GM21526 (cell line): ENCODE measurements around the gene ELAVL3.
"Not testable (repeated sequence)": the region's sequence is repeated elsewhere in the genome, so short reads cannot be mapped to it uniquely, and the experiment has no call there.

Experiments used
- ATAC-seq: cut with Tn5 transposase; IDR thresholded peaks from one replicate; pipeline ENCODE4 v1.9.1; 2021; ENCODE audit warnings: moderate library complexity; ENCODE audit not compliant: unreplicated experiment, low FRiP score

The ELAVL3 gene

DNA sequence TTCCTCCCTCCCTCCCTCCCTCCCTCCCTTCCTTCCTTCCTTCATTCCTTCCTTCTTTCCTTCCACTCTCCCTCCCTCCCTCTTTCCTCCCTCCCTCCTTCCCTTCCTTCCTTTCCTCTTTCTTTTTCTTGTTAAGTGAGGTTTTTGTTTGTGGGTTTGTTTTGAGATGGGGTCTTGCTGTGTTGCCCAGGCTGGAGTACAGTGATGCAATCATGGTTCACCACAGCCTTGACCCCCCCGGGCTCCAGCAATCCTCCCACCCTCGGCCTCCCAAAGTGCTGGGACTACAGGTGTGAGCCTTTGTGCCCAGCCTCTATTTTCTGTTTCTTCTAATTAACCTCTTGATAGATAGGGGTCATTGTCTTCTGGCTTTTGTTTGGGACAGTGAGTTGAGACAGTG lies 19.4 kb downstream of the ELAVL3 start:
- ATAC-seq, result no peak

DNA sequence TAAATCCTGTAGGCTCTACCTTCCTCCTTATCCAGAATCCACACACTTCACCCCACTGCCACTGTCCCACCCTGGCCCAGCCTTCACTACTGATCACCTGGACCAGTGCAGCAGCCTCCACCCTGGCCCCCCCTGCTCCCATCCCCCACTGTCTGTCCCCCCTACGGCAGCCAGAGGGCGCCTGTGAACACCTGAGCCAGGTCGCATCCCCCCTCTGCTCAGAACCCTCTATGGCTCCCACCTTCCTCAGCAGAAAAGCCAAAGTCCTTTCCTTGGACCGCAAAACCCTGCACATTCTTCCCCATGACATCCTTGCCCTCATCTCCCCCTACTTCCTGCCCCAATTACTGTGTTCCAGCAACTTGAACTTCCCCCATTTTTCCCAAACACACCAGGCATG lies 20.6 kb downstream of the ELAVL3 start:
- no peak for ATAC-seq

DNA sequence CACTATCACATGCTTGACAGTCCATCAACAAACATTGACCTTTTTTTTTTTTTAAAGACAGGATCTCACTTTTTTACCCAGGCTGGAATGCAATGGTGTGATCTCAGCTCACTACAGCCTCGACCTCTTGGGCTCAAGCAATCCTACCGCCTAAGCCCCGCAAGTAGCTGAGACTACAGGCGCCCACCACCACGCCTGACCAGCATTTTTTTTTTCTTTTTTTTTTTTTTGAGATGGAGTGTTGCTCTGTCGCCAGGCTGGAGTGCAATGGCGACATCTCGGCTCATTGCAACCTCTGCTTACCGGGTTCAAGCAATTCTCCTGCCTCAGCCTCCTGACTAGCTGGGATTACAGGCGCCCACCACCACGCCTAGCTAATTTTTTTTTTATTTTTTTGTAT lies 21.9 kb downstream of the ELAVL3 start:
- not testable (repeated sequence) for ATAC-seq

GRCh38 chr19:11458236-11458900 lies 22.5 kb downstream of the ELAVL3 start:
- no peak for ATAC-seq

DNA sequence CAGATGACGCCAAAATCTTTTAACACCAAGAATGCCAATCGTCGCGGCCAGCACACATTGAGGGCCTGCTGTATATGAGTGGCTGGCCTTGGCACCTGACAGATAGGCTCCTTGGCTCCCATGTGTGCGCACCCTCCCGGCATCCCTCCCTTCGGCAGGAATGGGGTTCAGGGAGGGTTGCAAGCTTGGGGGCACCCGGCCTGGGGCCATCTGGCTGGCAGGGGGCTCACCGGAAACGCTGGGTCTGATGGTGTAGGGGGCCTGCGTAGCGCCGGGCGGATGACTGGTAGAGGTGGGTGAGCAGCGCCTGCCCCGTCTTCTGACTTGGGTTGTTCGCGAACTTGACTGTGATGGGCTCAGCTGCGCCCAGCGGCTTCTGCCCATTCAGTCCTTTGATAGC lies 23.0 kb downstream of the ELAVL3 start:
- no peak for ATAC-seq

DNA sequence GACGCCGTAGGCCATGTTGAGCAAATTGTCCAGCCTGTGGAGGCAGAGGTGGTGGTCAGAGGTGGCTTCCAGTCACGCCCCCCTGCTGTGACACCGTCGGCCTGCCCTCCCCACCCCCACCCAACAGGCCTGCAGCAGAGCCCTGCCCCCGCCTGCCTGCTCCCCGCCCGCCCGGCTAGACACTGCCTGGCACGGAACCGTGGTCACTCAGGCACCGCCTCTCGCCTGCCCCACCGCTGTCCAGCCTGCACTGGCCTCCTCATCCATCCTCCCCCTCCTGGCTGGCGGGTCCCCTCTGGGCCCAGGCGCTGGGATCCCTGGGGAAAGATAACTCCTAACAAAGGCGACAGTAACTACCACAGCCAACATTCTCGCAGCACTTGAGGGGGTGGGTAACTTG lies 23.7 kb downstream of the ELAVL3 start:
- ATAC-seq, result no peak

DNA sequence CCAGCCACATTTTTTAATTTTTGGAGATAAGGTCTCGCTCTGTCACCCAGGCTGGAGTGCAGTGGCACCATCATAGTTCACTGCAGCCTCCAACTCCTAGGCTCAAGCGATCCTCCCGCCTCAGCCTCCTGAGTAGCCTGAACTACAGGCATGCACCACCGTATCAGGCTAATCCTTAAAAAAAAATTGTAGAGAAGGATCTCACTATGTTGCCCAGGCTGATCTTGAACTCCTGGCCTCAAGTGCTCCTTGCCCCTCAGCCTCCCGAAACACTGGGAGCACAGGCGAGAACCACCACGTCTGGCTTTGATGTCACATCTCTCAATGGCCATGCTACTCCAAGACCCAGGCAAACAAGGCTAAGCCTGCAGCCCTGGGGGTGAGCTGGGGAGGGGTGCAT lies 24.2 kb downstream of the ELAVL3 start:
- no peak for ATAC-seq

DNA sequence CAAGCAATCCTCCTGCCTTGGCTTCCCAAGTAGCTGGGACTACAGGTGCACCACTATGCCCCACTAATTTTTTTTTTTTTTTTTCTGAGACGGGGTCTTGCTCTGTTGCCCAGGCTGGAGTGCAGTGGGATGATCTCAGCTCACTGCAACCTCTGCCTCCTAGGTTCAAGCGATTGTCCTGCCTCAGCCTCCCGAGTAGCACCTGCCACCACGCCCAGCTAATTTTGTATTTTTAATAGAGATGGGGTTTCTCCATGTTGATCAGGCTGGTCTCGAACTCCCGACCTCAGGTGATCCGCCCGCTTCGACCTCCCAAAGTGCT lies 25.7 kb downstream of the ELAVL3 start:
- ATAC-seq, result not testable (repeated sequence)

- ATAC-seq, result no peak
Observed at GRCh38 chr19:11453468-11454341, 27.1 kb downstream of the ELAVL3 start.

GRCh38 chr19:11452620-11453310 lies 28.1 kb downstream of the ELAVL3 start:
- no peak for ATAC-seq

- ATAC-seq, result no peak
Observed at GRCh38 chr19:11451871-11452619, 28.8 kb downstream of the ELAVL3 start.

DNA sequence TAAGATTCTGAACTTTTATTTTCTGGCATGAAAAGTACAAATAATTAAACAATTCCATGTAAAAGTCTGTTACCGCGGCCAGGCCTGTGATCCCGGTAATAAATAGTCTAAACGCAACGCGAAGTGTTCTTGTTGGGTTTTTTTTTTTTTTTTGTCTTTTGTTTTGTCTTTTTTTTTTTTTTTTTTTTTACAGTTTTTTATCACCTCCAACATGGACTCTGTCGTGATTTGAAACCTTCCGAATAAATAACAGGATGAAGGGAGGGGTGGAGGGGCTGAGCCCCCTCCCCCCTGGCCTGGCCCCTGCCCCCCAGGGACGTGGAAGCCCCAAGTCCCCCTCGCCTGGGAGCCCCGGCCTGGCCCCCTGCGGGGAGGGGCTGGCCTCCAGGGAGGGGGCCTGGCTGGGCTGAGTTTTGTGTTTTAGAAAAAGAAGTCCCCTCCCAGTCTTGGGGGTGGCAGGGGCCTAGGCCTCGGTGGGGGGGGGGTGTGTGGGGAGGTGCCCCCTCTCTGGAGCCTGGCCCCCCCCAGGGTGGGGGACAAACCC lies 29.4 kb downstream of the ELAVL3 start:
- no peak for ATAC-seq

GRCh38 chr19:11450570-11451326 lies 30.1 kb downstream of the ELAVL3 start:
- no peak for ATAC-seq

DNA sequence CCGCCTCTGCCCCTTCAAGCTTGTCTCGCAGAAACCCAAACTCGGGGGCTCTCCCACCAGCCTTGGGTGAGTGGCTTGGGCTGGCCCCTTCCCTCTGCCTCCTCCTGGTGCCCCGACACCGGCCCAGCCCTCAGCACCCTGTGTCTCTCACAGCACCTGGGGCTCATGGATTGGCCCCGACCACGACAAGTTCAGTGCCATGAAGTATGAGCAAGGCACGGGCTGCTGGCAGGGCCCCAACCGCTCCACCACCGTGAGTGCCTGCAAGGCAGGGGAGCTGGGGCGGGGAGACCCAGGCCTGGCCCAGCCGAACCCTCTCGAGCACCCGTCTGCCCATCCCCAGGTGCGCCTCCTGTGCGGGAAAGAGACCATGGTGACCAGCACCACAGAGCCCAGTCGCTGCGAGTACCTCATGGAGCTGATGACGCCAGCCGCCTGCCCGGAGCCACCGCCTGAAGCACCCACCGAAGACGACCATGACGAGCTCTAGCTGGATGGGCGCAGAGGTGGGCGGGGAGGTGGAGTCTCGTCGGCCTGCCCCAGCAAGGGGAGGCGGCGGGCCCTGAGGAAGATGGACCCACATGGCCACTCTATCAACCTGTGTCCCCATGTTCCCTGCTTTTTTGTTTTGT lies 31.8 kb downstream of the ELAVL3 start:
- ATAC-seq, result no peak

DNA sequence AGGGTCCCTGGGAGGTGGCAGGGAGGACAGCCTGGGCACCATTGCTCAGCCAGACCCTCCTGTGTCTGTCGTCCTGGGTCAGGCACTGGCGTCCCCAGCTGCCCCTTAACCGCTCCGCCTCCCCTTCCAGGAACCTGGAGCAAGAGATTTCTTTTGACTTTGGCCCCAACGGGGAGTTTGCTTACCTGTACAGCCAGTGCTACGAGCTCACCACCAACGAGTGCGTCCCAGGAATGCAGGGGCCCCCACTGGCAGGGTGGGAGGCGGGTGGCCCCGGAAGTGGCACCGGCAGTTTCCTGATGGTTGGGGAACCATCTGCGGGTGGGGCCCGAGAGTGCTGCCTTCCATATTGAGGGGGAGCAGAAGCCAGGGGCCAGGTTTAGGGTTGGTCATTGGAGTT lies 32.4 kb downstream of the ELAVL3 start:
- ATAC-seq, result no peak

- ATAC-seq, result no peak
Observed at GRCh38 chr19:11447347-11448262, 33.2 kb downstream of the ELAVL3 start.

GRCh38 chr19:11446652-11447301 lies 34.1 kb downstream of the ELAVL3 start:
- no peak for ATAC-seq

GRCh38 chr19:11446271-11446651 lies 34.6 kb downstream of the ELAVL3 start:
- ATAC-seq, result no peak
